GM12892 (cell line): Measurements from ENCODE around the gene OR2L3.

Source experiments
- POLR2A ChIP-seq: IDR thresholded peaks from 2 replicates; pipeline ENCODE4 v1.6.1; 2011; ENCODE audit warnings: low read depth, low read length, control low read depth
- POLR2AphosphoS5 ChIP-seq: IDR thresholded peaks from 2 replicates; pipeline ENCODE4 v1.6.1; 2011; ENCODE audit warnings: low read depth, low read length, control low read depth
- TAF1 ChIP-seq: IDR thresholded peaks from 2 replicates; pipeline ENCODE4 v1.6.1; 2011; ENCODE audit warnings: low read depth, mild to moderate bottlenecking, control low read depth, low read length, borderline replicate concordance

- no peak for TF ChIP-seq POLR2A
- TF ChIP-seq POLR2AphosphoS5, result no peak
- no peak for TF ChIP-seq TAF1
Observed at GRCh38 chr1:248098529-248098928, 51.9 kb downstream of the OR2L3 start.
